ENCODE results near the gene PLEK.
A peak's percentile ranks its signal among the peaks of the same experiment; 100 is the strongest.
"Not testable (repeated sequence)": the region's sequence is repeated elsewhere in the genome, so short reads cannot be mapped to it uniquely, and the experiment has no call there.

PLEK gene

GRCh38 chr2:68365087-68365486 is at the start of gene PLEK:
TSS of gene PLEK (plus strand) at chr2:68365282. CDS start at chr2:68365352, 70 bp downstream.
- DNase-seq (ENCODE audit: low spot score), result no peak

GRCh38 chr2:68316111-68316510 is 49.0 kb upstream of the PLEK start:
- no peak for DNase-seq (ENCODE audit: low spot score)

GRCh38 chr2:68317971-68318913 is 46.8 kb upstream of the PLEK start:
- DNase-seq (ENCODE audit: low spot score), result no peak

- no peak for DNase-seq (ENCODE audit: low spot score)
Measured at GRCh38 chr2:68318914-68319397, 46.1 kb upstream of the PLEK start.

GRCh38 chr2:68319398-68320117 is 45.5 kb upstream of the PLEK start, which contains the start of gene CNRIP1:
TSS of gene CNRIP1 (minus strand) at chr2:68319949. CDS start at chr2:68319400, 549 bp downstream.
- DNase-seq (ENCODE audit: low spot score), result no peak

GRCh38 chr2:68320118-68320641 is 44.9 kb upstream of the PLEK start:
- DNase-seq (ENCODE audit: low spot score), result peak; percentile 1

GRCh38 chr2:68325056-68325455 is 40.0 kb upstream of the PLEK start:
- DNase-seq (ENCODE audit: low spot score), result no peak

GRCh38 chr2:68328901-68329300 is 36.2 kb upstream of the PLEK start:
- no peak for DNase-seq (ENCODE audit: low spot score)

- DNase-seq (ENCODE audit: low spot score), result peak; percentile 20
Measured at GRCh38 chr2:68330691-68331090, 34.4 kb upstream of the PLEK start.

GRCh38 chr2:68333009-68333408 is 32.1 kb upstream of the PLEK start:
- DNase-seq (ENCODE audit: low spot score), result no peak

GRCh38 chr2:68333931-68334330 is 31.2 kb upstream of the PLEK start:
- no peak for DNase-seq (ENCODE audit: low spot score)

- peak; percentile 11 for DNase-seq (ENCODE audit: low spot score)
Measured at GRCh38 chr2:68336192-68336591, 28.9 kb upstream of the PLEK start.

GRCh38 chr2:68340226-68341061 is 24.6 kb upstream of the PLEK start:
- DNase-seq (ENCODE audit: low spot score), result no peak

- no peak for DNase-seq (ENCODE audit: low spot score)
Measured at GRCh38 chr2:68341062-68341329, 24.1 kb upstream of the PLEK start.

GRCh38 chr2:68341583-68341982 is 23.5 kb upstream of the PLEK start:
- no peak for DNase-seq (ENCODE audit: low spot score)

GRCh38 chr2:68342470-68342869 is 22.6 kb upstream of the PLEK start:
- DNase-seq (ENCODE audit: low spot score), result no peak

- DNase-seq (ENCODE audit: low spot score), result no peak
Measured at GRCh38 chr2:68344031-68344430, 21.1 kb upstream of the PLEK start.

GRCh38 chr2:68345129-68345875 is 19.8 kb upstream of the PLEK start:
- DNase-seq (ENCODE audit: low spot score), result no peak

- not testable (repeated sequence) for DNase-seq (ENCODE audit: low spot score)
Measured at GRCh38 chr2:68349091-68349490, 16.0 kb upstream of the PLEK start.

- DNase-seq (ENCODE audit: low spot score), result no peak
Measured at GRCh38 chr2:68351997-68352396, 13.1 kb upstream of the PLEK start.

Data from RKO (cell line).